K562 (cell line): Measurements from ENCODE around the gene FCSK. TPM values are rescaled to one million over a fixed set of nuclear protein-coding genes. Genes with fewer than 3 reads are reported as not detected.

Experiments
- ARNT ChIP-seq, 2 experiments: fragments of 450-650 bp; IDR thresholded peaks; 2 replicates each; pipeline ENCODE4 v1.6.1; 2016; ENCODE audit warnings: mild to moderate bottlenecking in 1 of 2
- CBX2 ChIP-seq: fragments of 200-600 bp; sonication (generic); IDR thresholded peaks from one replicate; pipeline ENCODE4 v1.6.1; 2012; ENCODE audit warnings: mild to moderate bottlenecking, low read length, inconsistent platforms; ENCODE audit not compliant: insufficient read depth, poor library complexity, severe bottlenecking
- CTBP1 ChIP-seq: fragments of 450-650 bp; IDR thresholded peaks from 2 replicates; pipeline ENCODE4 v1.6.1; 2016; ENCODE audit warnings: borderline replicate concordance
- LEF1 ChIP-seq: fragments of 450-650 bp; IDR thresholded peaks from 2 replicates; pipeline ENCODE4 v1.6.1; 2016; ENCODE audit warnings: mild to moderate bottlenecking
- NUFIP1 ChIP-seq: fragments of 450-650 bp; IDR thresholded peaks from 2 replicates; pipeline ENCODE4 v1.6.1; 2018; ENCODE audit not compliant: partially characterized antibody
- OTX1 ChIP-seq: fragments of 450-650 bp; formaldehyde crosslinking; IDR thresholded peaks from 2 replicates; pipeline ENCODE4 v1.4.0; 2022; ENCODE audit warnings: mild to moderate bottlenecking
- RBM22 ChIP-seq: fragments of 200-400 bp; formaldehyde crosslinking; IDR thresholded peaks from 2 replicates; pipeline ENCODE4 v1.6.1; 2018; ENCODE audit warnings: low read length, low read depth; ENCODE audit not compliant: poor library complexity, severe bottlenecking
- TAF7 ChIP-seq: fragments of 450-650 bp; IDR thresholded peaks from 2 replicates; pipeline ENCODE4 v1.6.1; 2016; ENCODE audit warnings: missing genetic modification characterization, missing compliant biosample characterization
- TCF7L2 ChIP-seq: fragments of 150-350 bp; IDR thresholded peaks from 2 replicates; pipeline ENCODE4 v1.6.1; 2016; ENCODE audit warnings: low read depth, mild to moderate bottlenecking, low read length, moderate library complexity
- TEAD4 ChIP-seq, 2 experiments: sonication (generic) in 1 of 2; formaldehyde crosslinking in 1 of 2; IDR thresholded peaks; 2 replicates each; pipeline versions ENCODE4 v1.6.1 to v1.8.0; 2012 to 2022; ENCODE audit warnings: borderline replicate concordance in 1 of 2, inconsistent platforms in 1 of 2, low read length in 1 of 2, mild to moderate bottlenecking in 1 of 2, missing genetic modification reagents in 1 of 2
- ZNF217 ChIP-seq: sonication (generic); formaldehyde crosslinking; IDR thresholded peaks from 2 replicates; pipeline ENCODE4 v1.8.0; 2022; ENCODE audit warnings: mild to moderate bottlenecking, missing genetic modification reagents
- ZNF444 ChIP-seq: fragments of 250-450 bp; sonication (Bioruptor Pico); IDR thresholded peaks from 2 replicates; pipeline ENCODE4 v1.4.0; 2020; ENCODE audit warnings: mild to moderate bottlenecking, moderate library complexity
- ZNF507 ChIP-seq: conservative IDR thresholded peaks from 2 replicates; pipeline ENCODE4 v1.6.1; 2017; ENCODE audit warnings: missing genetic modification characterization, missing compliant biosample characterization
- ZNF668 ChIP-seq: fragments of 250-450 bp; sonication (Bioruptor Pico); IDR thresholded peaks from 2 replicates; pipeline ENCODE4 v1.8.0; 2022; ENCODE audit warnings: mild to moderate bottlenecking, inconsistent platforms
- polyA plus RNA-seq, 8 experiments: library from polyadenylated mRNA; depleted of rRNA in 4 of 8; stranded (reverse) in 5 of 8; unstranded in 3 of 8; fragments of >200 nt; fragmentation: Nextera tagmentation in 2 of 8; fragmentation: Illumina TruSeq in 1 of 8; extraction: Ambion mirVana in 2 of 8; extraction: Trizol in 1 of 8; gene quantifications; 2 replicates each; pipeline versions ENCODE4 v1.2.1 to v1.2.3, GENCODE V29; 2011 to 2014; ENCODE audit warnings: inconsistent platforms in 1 of 8, missing spikeins in 1 of 8
- total RNA-seq, 7 experiments: library from RNA; depleted of rRNA in 6 of 7; stranded (reverse); fragments of >200 nt in 6 of 7; fragmentation: Illumina TruSeq in 2 of 7; extraction: Trizol in 2 of 7; gene quantifications; 2 replicates each; pipeline versions ENCODE4 v1.2.1 to v1.2.3, GENCODE V29; 2011 to 2021; ENCODE audit warnings: low replicate concordance in 1 of 7
- TF ChIP-seq, protein P1 (sequence below): IDR thresholded peaks from 2 replicates; pipeline ENCODE4 v1.6.1; 2016; ENCODE audit warnings: missing genetic modification characterization, missing compliant biosample characterization
- TF ChIP-seq, protein P2 (sequence below): sonication (generic); formaldehyde crosslinking; IDR thresholded peaks from 2 replicates; pipeline ENCODE4 v1.8.0; 2022; ENCODE audit warnings: mild to moderate bottlenecking, missing genetic modification reagents
- TF ChIP-seq, protein P3 (sequence below): fragments of 450-650 bp; IDR thresholded peaks from 2 replicates; pipeline ENCODE4 v1.6.1; 2016; ENCODE audit warnings: low read depth, mild to moderate bottlenecking, moderate library complexity
- TF ChIP-seq, protein P4 (sequence below): fragments of 450-650 bp; IDR thresholded peaks from 2 replicates; pipeline ENCODE4 v1.6.1; 2016; ENCODE audit warnings: borderline replicate concordance
- TF ChIP-seq, protein P5 (sequence below): fragments of 450-650 bp; IDR thresholded peaks from 2 replicates; pipeline ENCODE4 v1.6.1; 2017; ENCODE audit warnings: antibody characterized with exemption

The FCSK gene
- total and polyA plus RNA-seq, 9 of the 15 experiments (the other 6 are each of a cell fraction or from before 2014, with no cell fraction given), result 0.92 to 18.6 (median 8.3) TPM

DNA sequence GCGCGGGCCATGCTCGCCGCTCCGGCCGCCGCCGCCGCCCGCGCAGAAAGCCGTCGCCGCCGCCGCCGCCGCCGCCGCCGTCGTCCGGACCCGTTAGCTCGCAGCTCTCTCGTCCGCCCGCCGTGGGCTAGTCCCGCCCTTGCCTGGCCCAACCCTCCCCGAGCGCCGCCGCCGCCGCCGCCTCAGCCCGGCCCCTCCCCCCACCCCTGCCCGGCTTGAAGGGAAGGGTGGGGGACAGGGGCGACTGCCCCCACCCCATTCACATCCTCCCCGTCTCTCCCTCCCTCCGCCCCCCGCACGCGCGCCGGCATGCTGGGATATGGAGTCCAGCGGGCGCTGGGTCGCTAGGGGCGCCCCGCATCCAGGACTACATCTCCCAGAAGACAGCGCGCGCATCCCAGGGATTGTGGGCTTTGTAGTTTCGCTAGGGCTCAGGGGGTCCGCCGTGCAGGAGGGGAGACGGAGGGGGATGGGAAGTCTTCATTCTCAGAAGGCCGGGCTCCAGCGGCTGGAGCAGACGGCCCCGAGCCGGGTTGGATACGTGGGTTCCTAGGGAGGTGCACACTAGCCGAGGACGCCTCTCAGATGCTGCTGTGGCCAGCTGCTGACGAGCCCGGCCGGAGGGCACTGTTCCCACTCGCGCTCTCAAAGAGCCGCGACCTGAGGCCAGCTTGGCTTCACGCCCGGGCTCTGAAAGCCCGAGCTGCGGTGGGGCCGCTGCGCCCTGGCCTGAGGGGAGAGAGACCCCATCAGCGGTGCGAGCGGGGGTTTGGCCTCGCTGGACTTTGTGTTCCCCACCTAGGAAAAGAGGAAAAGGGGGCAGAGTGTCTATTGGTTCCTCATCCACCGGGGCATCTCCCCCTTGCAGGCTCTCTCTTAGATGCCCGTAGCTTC is 15.2 kb upstream of the FCSK start, which contains the start of gene ST3GAL2 (continued):
- TF ChIP-seq RBM22 (no peak), NUFIP1 (no peak), ARNT (IDR thresholded peaks at IDR 0.05) (peak in 1 of 2 experiments; percentile 67; a peak in 1 of 4 replicates), TAF7 (no peak), LEF1 (no peak), ZNF217 (CRISPR knock-in tag) (no peak), TEAD4 (IDR thresholded peaks at IDR 0.05; ENCODE audit: low read length) (no peak), TEAD4 (CRISPR knock-in tag; IDR thresholded peaks at IDR 0.05; ENCODE audit: borderline replicate concordance) (no peak), CBX2 (no peak), CTBP1 (peak; percentile 47; the same call in 1 of the 2 replicates), TCF7L2 (no peak), ZNF668 (CRISPR knock-in tag) (no peak), OTX1 (CRISPR knock-in tag) (peak; percentile 13; the same call in 1 of the 2 replicates), ZNF507 (tag) (no peak), ZNF444 (CRISPR knock-in tag) (peak; percentile 85)
- TF ChIP-seq, protein P1, sequence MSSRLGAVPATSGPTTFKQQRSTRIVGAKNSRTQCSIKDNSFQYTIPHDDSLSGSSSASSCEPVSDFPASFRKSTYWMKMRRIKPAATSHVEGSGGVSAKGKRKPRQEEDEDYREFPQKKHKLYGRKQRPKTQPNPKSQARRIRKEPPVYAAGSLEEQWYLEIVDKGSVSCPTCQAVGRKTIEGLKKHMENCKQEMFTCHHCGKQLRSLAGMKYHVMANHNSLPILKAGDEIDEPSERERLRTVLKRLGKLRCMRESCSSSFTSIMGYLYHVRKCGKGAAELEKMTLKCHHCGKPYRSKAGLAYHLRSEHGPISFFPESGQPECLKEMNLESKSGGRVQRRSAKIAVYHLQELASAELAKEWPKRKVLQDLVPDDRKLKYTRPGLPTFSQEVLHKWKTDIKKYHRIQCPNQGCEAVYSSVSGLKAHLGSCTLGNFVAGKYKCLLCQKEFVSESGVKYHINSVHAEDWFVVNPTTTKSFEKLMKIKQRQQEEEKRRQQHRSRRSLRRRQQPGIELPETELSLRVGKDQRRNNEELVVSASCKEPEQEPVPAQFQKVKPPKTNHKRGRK (tag), result no peak
- TF ChIP-seq, protein P2, sequence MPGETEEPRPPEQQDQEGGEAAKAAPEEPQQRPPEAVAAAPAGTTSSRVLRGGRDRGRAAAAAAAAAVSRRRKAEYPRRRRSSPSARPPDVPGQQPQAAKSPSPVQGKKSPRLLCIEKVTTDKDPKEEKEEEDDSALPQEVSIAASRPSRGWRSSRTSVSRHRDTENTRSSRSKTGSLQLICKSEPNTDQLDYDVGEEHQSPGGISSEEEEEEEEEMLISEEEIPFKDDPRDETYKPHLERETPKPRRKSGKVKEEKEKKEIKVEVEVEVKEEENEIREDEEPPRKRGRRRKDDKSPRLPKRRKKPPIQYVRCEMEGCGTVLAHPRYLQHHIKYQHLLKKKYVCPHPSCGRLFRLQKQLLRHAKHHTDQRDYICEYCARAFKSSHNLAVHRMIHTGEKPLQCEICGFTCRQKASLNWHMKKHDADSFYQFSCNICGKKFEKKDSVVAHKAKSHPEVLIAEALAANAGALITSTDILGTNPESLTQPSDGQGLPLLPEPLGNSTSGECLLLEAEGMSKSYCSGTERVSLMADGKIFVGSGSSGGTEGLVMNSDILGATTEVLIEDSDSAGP (CRISPR knock-in tag), result no peak
- TF ChIP-seq, protein P3, sequence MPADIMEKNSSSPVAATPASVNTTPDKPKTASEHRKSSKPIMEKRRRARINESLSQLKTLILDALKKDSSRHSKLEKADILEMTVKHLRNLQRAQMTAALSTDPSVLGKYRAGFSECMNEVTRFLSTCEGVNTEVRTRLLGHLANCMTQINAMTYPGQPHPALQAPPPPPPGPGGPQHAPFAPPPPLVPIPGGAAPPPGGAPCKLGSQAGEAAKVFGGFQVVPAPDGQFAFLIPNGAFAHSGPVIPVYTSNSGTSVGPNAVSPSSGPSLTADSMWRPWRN, result no peak
- TF ChIP-seq, protein P4, sequence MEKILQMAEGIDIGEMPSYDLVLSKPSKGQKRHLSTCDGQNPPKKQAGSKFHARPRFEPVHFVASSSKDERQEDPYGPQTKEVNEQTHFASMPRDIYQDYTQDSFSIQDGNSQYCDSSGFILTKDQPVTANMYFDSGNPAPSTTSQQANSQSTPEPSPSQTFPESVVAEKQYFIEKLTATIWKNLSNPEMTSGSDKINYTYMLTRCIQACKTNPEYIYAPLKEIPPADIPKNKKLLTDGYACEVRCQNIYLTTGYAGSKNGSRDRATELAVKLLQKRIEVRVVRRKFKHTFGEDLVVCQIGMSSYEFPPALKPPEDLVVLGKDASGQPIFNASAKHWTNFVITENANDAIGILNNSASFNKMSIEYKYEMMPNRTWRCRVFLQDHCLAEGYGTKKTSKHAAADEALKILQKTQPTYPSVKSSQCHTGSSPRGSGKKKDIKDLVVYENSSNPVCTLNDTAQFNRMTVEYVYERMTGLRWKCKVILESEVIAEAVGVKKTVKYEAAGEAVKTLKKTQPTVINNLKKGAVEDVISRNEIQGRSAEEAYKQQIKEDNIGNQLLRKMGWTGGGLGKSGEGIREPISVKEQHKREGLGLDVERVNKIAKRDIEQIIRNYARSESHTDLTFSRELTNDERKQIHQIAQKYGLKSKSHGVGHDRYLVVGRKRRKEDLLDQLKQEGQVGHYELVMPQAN, result peak; percentile 42; the same call in 1 of the 2 replicates
- TF ChIP-seq, protein P5, sequence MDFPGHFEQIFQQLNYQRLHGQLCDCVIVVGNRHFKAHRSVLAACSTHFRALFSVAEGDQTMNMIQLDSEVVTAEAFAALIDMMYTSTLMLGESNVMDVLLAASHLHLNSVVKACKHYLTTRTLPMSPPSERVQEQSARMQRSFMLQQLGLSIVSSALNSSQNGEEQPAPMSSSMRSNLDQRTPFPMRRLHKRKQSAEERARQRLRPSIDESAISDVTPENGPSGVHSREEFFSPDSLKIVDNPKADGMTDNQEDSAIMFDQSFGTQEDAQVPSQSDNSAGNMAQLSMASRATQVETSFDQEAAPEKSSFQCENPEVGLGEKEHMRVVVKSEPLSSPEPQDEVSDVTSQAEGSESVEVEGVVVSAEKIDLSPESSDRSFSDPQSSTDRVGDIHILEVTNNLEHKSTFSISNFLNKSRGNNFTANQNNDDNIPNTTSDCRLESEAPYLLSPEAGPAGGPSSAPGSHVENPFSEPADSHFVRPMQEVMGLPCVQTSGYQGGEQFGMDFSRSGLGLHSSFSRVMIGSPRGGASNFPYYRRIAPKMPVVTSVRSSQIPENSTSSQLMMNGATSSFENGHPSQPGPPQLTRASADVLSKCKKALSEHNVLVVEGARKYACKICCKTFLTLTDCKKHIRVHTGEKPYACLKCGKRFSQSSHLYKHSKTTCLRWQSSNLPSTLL, result no peak
